Measurements from ENCODE around the gene DIP2C. TPM values are rescaled to one million over a fixed set of nuclear protein-coding genes. Genes with fewer than 3 reads are reported as not detected.
"Not testable (repeated sequence)": the region's sequence is repeated elsewhere in the genome, so short reads cannot be mapped to it uniquely, and the experiment has no call there.

Gene DIP2C
- polyA plus RNA-seq, 12 donors, result 18.1 to 31.7 (median 26.1) TPM; not detected in 1

- no peak for DNase-seq
Observed at GRCh38 chr10:536371-536925, 153.0 kb downstream of the DIP2C start.

DNA sequence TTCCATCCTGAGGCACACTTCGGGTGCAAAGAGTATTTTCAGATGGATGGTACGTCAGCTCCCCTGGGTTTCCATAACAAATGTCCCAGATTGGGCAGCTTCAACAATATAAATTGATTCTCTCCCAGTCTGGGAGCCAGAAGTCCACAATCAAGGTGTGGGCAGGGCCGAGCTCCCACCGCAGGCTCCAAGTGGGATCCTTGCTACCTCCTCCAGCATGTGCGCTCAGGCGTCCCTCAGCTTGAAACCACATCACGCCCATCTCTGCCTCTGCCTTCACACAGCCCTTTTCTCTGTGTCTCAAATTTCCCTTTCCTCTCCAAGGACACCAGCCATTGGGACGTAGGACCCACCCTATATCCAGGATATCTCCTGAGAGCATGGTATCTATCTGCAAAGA, 153.5 kb downstream of the DIP2C start:
- no peak for DNase-seq

DNA sequence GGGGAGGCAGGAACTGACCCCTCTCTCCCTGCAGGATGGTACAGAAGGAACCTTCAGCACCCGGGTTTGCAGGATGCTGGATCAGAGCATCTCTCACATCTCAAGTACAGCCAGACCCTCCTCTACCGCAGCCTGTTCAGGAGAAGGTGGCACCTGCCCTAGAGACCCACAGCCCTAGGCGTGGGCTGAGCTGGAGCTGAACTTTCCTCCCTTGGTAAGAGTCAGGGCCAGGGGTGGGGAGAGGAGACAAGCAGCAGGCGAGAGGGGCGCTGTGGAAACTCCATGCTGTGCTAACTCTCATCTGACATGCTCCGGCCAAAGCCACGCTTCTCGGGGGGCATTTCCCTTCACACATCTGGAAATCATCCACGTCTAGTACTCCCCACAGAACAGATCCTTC, 154.4 kb downstream of the DIP2C start:
- no peak for DNase-seq

DNA sequence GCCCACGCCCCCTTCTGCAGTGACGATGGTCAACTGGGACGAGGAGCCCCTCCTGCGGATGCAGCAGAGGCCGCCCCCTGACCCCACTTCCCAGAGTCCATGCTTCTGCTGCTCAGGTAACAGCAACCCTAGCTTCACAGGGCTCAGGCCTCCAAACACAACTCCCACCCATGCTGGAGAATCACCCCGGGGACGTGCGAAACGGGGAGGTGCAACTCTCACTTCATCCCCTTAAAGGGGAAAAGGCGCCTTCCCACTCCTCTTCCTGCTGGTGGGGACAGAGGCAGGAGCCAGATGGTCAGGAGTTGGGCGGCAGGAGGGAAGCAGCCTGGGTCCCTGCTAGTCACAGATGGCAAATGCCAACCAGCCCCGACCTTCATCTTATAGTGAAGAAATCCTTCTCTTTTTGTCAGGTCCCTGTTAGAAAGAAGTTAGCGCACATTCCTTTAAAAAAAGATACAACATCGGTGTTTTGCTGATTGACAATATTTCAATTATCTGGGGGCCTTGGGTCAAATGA, 155.4 kb downstream of the DIP2C start:
- DNase-seq, result no peak

- no peak for DNase-seq
Observed at GRCh38 chr10:533611-534010, 155.9 kb downstream of the DIP2C start.

GRCh38 chr10:533186-533585, 156.3 kb downstream of the DIP2C start:
- no peak for DNase-seq

- DNase-seq, result not testable (repeated sequence)
Observed at GRCh38 chr10:532331-532730, 157.1 kb downstream of the DIP2C start.

DNA sequence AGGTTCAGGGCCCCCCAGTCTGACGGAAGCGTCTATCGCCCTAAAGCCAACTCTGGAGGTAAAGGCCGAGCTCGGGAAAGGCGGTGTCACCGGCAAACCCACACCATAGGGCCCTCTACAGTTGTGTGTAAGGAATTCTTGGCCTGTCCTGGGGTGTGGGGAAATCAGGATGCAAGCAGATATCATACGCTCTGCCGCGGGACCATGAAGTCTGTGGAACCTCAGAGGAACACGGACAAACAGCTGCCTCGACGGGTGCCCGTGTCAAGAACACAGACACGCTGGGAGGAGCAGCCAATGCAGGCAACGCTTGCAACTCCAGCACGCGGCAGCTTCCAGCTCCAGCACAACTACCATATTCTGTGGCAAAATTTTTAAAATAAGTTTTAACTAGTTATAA, 157.9 kb downstream of the DIP2C start:
- DNase-seq, result no peak

- no peak for DNase-seq
Observed at GRCh38 chr10:530717-531116, 158.8 kb downstream of the DIP2C start.

- DNase-seq, result no peak
Observed at GRCh38 chr10:529468-530230, 159.8 kb downstream of the DIP2C start.

- DNase-seq, result no peak
Observed at GRCh38 chr10:528173-529165, 161.0 kb downstream of the DIP2C start.

- no peak for DNase-seq
Observed at GRCh38 chr10:527416-527815, 162.1 kb downstream of the DIP2C start.

DNA sequence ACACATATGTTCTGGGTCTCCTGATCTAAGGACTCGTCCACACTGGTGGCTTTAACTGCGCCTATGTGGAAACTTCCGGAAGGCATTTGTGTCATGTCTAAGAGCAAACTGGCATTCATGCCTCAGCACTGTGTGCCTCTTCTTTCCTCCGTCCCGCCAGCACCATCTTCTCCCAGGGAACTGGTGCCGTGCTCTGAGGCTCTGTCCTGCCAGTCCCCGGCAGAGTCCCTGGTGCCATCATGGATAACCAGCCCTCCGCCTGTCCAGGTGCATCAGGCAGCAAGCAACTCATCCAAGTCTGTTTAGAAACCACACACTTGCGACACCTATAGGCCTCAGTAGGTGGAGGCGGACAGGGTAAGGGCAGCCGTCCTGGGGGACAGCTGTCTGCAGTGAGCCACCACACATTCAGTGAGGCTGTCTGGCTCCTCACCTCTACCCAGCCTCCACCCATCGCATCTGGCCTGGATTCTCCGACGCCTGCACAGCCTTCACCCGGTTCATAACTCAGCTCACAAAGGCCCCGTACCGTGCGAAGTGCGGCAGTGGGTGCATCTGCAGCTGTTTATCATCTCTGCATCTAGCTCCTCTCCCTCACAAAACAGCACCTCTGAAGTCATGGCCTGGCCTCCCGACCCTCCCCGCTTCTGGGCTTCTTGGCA, 162.7 kb downstream of the DIP2C start:
- no peak for DNase-seq

- no peak for DNase-seq
Observed at GRCh38 chr10:525565-526315, 163.7 kb downstream of the DIP2C start.

DNA sequence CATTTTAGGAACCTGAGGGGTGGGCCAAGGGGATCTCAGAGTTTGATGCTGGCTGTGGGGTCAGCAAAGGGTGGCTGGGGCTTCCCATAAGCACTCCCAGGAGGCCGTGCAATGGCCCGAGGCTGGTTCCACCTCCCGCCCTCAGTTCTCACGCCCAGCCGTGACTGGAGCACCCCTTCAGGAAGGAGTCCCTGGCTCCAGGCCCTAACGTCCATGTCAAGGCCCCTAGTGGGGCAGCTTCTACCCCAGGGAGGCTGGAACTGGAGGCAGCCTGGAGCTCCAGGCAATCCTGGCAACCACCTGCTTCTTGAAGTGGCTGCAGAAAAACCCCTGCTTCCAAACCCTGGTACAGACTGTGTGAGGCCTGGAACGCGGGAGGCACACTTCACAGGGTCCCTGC, 165.5 kb downstream of the DIP2C start:
- no peak for DNase-seq

DNA sequence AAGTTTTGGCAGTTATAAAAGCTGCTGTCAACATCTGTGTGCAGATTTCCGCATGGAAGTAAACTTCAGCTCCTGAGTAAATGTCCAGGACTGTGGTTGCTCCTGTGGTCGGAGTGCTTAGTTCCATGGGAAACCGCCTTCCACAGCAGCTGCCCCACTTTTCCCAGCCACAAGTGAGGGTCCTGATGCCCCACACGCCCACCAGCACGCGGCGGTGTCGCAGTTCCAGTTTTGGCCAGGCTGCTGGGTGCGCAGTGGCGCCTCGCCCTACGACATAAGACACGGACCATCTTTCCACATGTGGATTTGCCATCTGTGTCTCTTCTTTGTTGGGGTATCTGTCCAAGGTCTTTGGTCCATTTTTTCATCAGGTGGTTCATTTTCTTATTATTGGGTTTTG, 167.1 kb downstream of the DIP2C start:
- DNase-seq, result no peak

- DNase-seq, result peak; percentile 77
Observed at GRCh38 chr10:521261-522250, 167.9 kb downstream of the DIP2C start.

GRCh38 chr10:520402-520787, 169.1 kb downstream of the DIP2C start:
- DNase-seq, result peak; percentile 46

DNA sequence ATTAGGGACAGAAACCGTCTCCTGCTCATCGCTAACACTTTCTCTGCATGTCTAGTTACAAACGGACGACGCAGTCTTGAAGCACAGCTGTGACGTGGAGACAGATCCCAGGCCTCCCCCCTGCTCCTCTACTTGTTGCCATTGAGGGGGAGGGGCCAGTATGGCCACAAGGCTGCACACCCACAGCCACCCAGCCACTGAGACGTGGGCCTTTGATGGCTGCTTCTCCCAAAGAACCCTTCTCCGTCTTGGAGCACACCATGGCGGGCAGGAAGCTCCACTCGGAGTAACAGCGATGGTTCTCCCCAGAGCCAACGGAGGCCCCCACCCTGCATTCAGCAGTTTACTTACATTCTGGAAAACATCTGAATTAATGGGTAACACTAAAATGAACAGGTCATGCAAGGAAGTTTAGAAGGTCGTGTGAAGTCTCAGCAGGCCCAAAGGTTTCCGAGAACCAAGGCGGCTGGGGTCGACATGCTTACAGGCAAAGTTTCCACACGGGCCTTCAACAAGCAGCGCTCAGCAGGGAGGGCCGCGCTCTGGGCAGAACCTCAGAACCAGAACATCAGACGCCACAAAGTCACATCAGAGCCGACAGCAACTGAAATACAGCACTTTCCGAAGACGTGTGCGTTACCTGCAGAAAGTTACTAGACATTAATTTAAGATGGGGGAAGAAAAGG, 169.6 kb downstream of the DIP2C start:
- no peak for DNase-seq

All from muscle of arm (tissue), 12 donors.